RWPE2 (cell line): Measurements from ENCODE around the gene IGSF11.

Experiments
- ATAC-seq: fragments of 200-7000 bp; cut with Tn5 transposase; 3 replicates; pipeline ENCODE4 v1.9.1; 2021; ENCODE audit warnings: low read depth
- DNase-seq: peaks from one replicate; pipeline ENCODE4 v3.0.0-alpha.2; 2020; ENCODE audit warnings: low spot score
- H3K27ac ChIP-seq: fragments of 450-650 bp; 2 replicates; pipeline ENCODE4 v1.5.1; 2017; ENCODE audit warnings: mild to moderate bottlenecking; ENCODE audit not compliant: poor library complexity, severe bottlenecking
- H3K27me3 ChIP-seq: fragments of 250-450 bp; sonication (Bioruptor Pico); 2 replicates; pipeline ENCODE4 v1.5.1; 2021; ENCODE audit warnings: mild to moderate bottlenecking, moderate library complexity; ENCODE audit not compliant: insufficient read depth, poor library complexity, severe bottlenecking
- H3K36me3 ChIP-seq: fragments of 250-450 bp; sonication (Bioruptor Pico); 2 replicates; pipeline ENCODE4 v1.5.1; 2020; ENCODE audit warnings: low read depth, mild to moderate bottlenecking, moderate library complexity
- H3K4me1 ChIP-seq: fragments of 250-450 bp; sonication (Bioruptor Pico); 2 replicates; pipeline ENCODE4 v1.5.1; 2021; ENCODE audit warnings: mild to moderate bottlenecking, moderate library complexity; ENCODE audit not compliant: insufficient read depth, poor library complexity, severe bottlenecking
- H3K4me3 ChIP-seq: fragments of 250-450 bp; sonication (Bioruptor Pico); 2 replicates; pipeline ENCODE4 v1.5.1; 2021; ENCODE audit warnings: mild to moderate bottlenecking, moderate library complexity; ENCODE audit not compliant: severe bottlenecking
- H3K9me3 ChIP-seq: fragments of 250-450 bp; sonication (Bioruptor Pico); 2 replicates; pipeline ENCODE4 v1.5.1; 2021; ENCODE audit warnings: mild to moderate bottlenecking, moderate library complexity; ENCODE audit not compliant: severe bottlenecking
- CTCF ChIP-seq: fragments of 450-650 bp; IDR thresholded peaks from one replicate; pipeline ENCODE4 v1.5.1; 2017; ENCODE audit warnings: mild to moderate bottlenecking, moderate library complexity; ENCODE audit not compliant: poor library complexity, severe bottlenecking

The IGSF11 gene

GRCh38 chr3:119015942-119016341 lies 18.7 kb downstream of the IGSF11 start:
- DNase-seq, result no peak
- H3K27me3 ChIP-seq, result peaks cover 5% of the 10 kb centered on the region
- no peaks in the 10 kb centered on the region for H3K4me1 ChIP-seq
- no peak overlapping the region for H3K27ac ChIP-seq
- no peak for TF ChIP-seq CTCF
- no peak overlapping the region for H3K4me3 ChIP-seq
- no peaks in the 10 kb centered on the region for H3K36me3 ChIP-seq
- no peaks in the 10 kb centered on the region for H3K9me3 ChIP-seq
- no peak for ATAC-seq

GRCh38 chr3:119013951-119014350 lies 20.7 kb downstream of the IGSF11 start:
- peaks cover 8% of the 10 kb centered on the region for H3K27me3 ChIP-seq
- no peak overlapping the region for H3K4me3 ChIP-seq
- no peaks in the 10 kb centered on the region for H3K4me1 ChIP-seq
- no peak for ATAC-seq
- H3K27ac ChIP-seq, result no peak overlapping the region
- no peaks in the 10 kb centered on the region for H3K36me3 ChIP-seq
- no peak for TF ChIP-seq CTCF
- DNase-seq, result no peak
- H3K9me3 ChIP-seq, result no peaks in the 10 kb centered on the region

- H3K27me3 ChIP-seq, result peaks cover 8% of the 10 kb centered on the region
- no peaks in the 10 kb centered on the region for H3K4me1 ChIP-seq
- no peak for TF ChIP-seq CTCF
- ATAC-seq, result no peak
- H3K9me3 ChIP-seq, result no peaks in the 10 kb centered on the region
- no peak for DNase-seq
- H3K27ac ChIP-seq, result no peak overlapping the region
- H3K4me3 ChIP-seq, result no peak overlapping the region
- H3K36me3 ChIP-seq, result no peaks in the 10 kb centered on the region
These were observed 23.1 kb downstream of the IGSF11 start for GRCh38 chr3:119011528-119011927.

GRCh38 chr3:118997190-118997589 lies 37.5 kb downstream of the IGSF11 start:
- ATAC-seq, result no peak
- H3K36me3 ChIP-seq, result no peaks in the 10 kb centered on the region

More at GRCh38 chr3:118997190-118997589, 37.5 kb downstream of the IGSF11 start:
- no peak for DNase-seq
- H3K27ac ChIP-seq, result no peak overlapping the region
- H3K4me1 ChIP-seq, result no peaks in the 10 kb centered on the region
- TF ChIP-seq CTCF, result no peak
- no peaks in the 10 kb centered on the region for H3K27me3 ChIP-seq
- H3K4me3 ChIP-seq, result no peak overlapping the region
- no peaks in the 10 kb centered on the region for H3K9me3 ChIP-seq
